T-helper 2 cell treated with Interferon-gamma antibody and Interleukin-4, amounts not matched to agents 5 μg/mL and 100 μg/mL, for 36 hours (primary cell): ENCODE results near the gene MGST2.

Experiments used
- DNase-seq: peaks from one replicate; pipeline ENCODE4 v3.0.0; 2021; ENCODE audit warnings: low spot score
- H3K27ac Mint-ChIP-seq: one replicate; pipeline ENCODE4 v1.8.0; 2021; ENCODE audit warnings: mild to moderate bottlenecking, mixed read lengths
- H3K27me3 Mint-ChIP-seq: one replicate; pipeline ENCODE4 v1.8.0; 2021; ENCODE audit warnings: low read depth, mixed read lengths
- H3K36me3 Mint-ChIP-seq: one replicate; pipeline ENCODE4 v1.8.0; 2021; ENCODE audit warnings: low read depth, mixed read lengths
- H3K4me1 Mint-ChIP-seq: one replicate; pipeline ENCODE4 v1.8.0; 2021; ENCODE audit warnings: low read depth, mixed read lengths
- H3K4me3 Mint-ChIP-seq: one replicate; pipeline ENCODE4 v1.8.0; 2022; ENCODE audit warnings: mild to moderate bottlenecking, moderate library complexity, mixed read lengths
- H3K9me3 Mint-ChIP-seq: one replicate; pipeline ENCODE4 v1.8.0; 2021; ENCODE audit warnings: mixed read lengths

Gene MGST2

GRCh38 chr4:139719381-139720101, 53.9 kb downstream of the MGST2 start:
- Mint-ChIP-seq H3K36me3 (no peaks in the 10 kb centered on the region), H3K4me3 (no peak overlapping the region), H3K4me1 (no peaks in the 10 kb centered on the region), H3K27me3 (no peaks in the 10 kb centered on the region), H3K27ac (no peak overlapping the region), H3K9me3 (no peaks in the 10 kb centered on the region)
- no peak for DNase-seq

- DNase-seq: no peak
- H3K4me1 Mint-ChIP-seq: no peaks in the 10 kb centered on the region
- H3K27me3 Mint-ChIP-seq: no peaks in the 10 kb centered on the region
- H3K27ac Mint-ChIP-seq: no peak overlapping the region
- no peaks in the 10 kb centered on the region for H3K9me3 Mint-ChIP-seq
- no peaks in the 10 kb centered on the region for H3K36me3 Mint-ChIP-seq
- H3K4me3 Mint-ChIP-seq: no peak overlapping the region
Observed at GRCh38 chr4:139720806-139721205, 55.2 kb downstream of the MGST2 start.

- DNase-seq: no peak
- Mint-ChIP-seq H3K36me3 (no peaks in the 10 kb centered on the region), H3K27me3 (no peaks in the 10 kb centered on the region), H3K4me3 (no peak overlapping the region), H3K9me3 (no peaks in the 10 kb centered on the region), H3K27ac (no peak overlapping the region), H3K4me1 (no peaks in the 10 kb centered on the region)
Observed at GRCh38 chr4:139721789-139722188, 56.2 kb downstream of the MGST2 start.

- H3K9me3 Mint-ChIP-seq: no peaks in the 10 kb centered on the region
- no peaks in the 10 kb centered on the region for H3K36me3 Mint-ChIP-seq
- no peaks in the 10 kb centered on the region for H3K4me1 Mint-ChIP-seq
- DNase-seq: no peak
- H3K4me3 Mint-ChIP-seq: no peak overlapping the region
- H3K27ac Mint-ChIP-seq: no peak overlapping the region
- no peaks in the 10 kb centered on the region for H3K27me3 Mint-ChIP-seq
Observed at GRCh38 chr4:139725236-139725635, 59.6 kb downstream of the MGST2 start.

- Mint-ChIP-seq H3K4me3 (no peak overlapping the region), H3K36me3 (no peaks in the 10 kb centered on the region), H3K9me3 (no peaks in the 10 kb centered on the region), H3K27me3 (peaks cover 3% of the 10 kb centered on the region), H3K27ac (no peak overlapping the region), H3K4me1 (no peaks in the 10 kb centered on the region)
- no peak for DNase-seq
Observed at GRCh38 chr4:139726615-139727014, 61.0 kb downstream of the MGST2 start.

- Mint-ChIP-seq H3K4me3 (no peak overlapping the region), H3K4me1 (no peaks in the 10 kb centered on the region), H3K9me3 (no peaks in the 10 kb centered on the region), H3K27me3 (peaks cover 9% of the 10 kb centered on the region), H3K27ac (no peak overlapping the region), H3K36me3 (no peaks in the 10 kb centered on the region)
- no peak for DNase-seq
Observed at GRCh38 chr4:139728146-139728545, 62.5 kb downstream of the MGST2 start.

- Mint-ChIP-seq H3K27ac (no peak overlapping the region), H3K9me3 (no peaks in the 10 kb centered on the region), H3K36me3 (no peaks in the 10 kb centered on the region), H3K4me1 (no peaks in the 10 kb centered on the region), H3K4me3 (no peak overlapping the region), H3K27me3 (peaks cover 13% of the 10 kb centered on the region)
- DNase-seq: no peak
Observed at GRCh38 chr4:139728840-139729239, 63.2 kb downstream of the MGST2 start.

- Mint-ChIP-seq H3K27me3 (peaks cover 49% of the 10 kb centered on the region), H3K9me3 (no peaks in the 10 kb centered on the region), H3K4me1 (no peaks in the 10 kb centered on the region), H3K4me3 (no peak overlapping the region), H3K27ac (no peak overlapping the region), H3K36me3 (no peaks in the 10 kb centered on the region)
- no peak for DNase-seq
Observed at GRCh38 chr4:139732991-139733570, 67.5 kb downstream of the MGST2 start.

- Mint-ChIP-seq H3K4me3 (peak overlapping the region; percentile 57), H3K9me3 (no peaks in the 10 kb centered on the region), H3K27me3 (peaks cover 54% of the 10 kb centered on the region), H3K36me3 (no peaks in the 10 kb centered on the region), H3K4me1 (no peaks in the 10 kb centered on the region), H3K27ac (no peak overlapping the region)
- DNase-seq: no peak
Observed at GRCh38 chr4:139734201-139734874, 68.7 kb downstream of the MGST2 start.

GRCh38 chr4:139734875-139735380, 69.3 kb downstream of the MGST2 start:
- H3K36me3 Mint-ChIP-seq: no peaks in the 10 kb centered on the region
- H3K9me3 Mint-ChIP-seq: no peaks in the 10 kb centered on the region
- no peak overlapping the region for H3K27ac Mint-ChIP-seq
- H3K27me3 Mint-ChIP-seq: peaks cover 54% of the 10 kb centered on the region
- DNase-seq: peak; percentile 50
- peak overlapping the region; percentile 57 for H3K4me3 Mint-ChIP-seq
- H3K4me1 Mint-ChIP-seq: no peaks in the 10 kb centered on the region

GRCh38 chr4:139735381-139736273, 70.0 kb downstream of the MGST2 start:
- Mint-ChIP-seq H3K9me3 (no peaks in the 10 kb centered on the region), H3K27me3 (peaks cover 54% of the 10 kb centered on the region)

GRCh38 chr4:139736274-139736660, 70.6 kb downstream of the MGST2 start:
- no peaks in the 10 kb centered on the region for H3K36me3 Mint-ChIP-seq
- no peak for DNase-seq
- H3K4me1 Mint-ChIP-seq: no peaks in the 10 kb centered on the region
- H3K4me3 Mint-ChIP-seq: no peak overlapping the region
- H3K27me3 Mint-ChIP-seq: peaks cover 52% of the 10 kb centered on the region
- no peak overlapping the region for H3K27ac Mint-ChIP-seq
- no peaks in the 10 kb centered on the region for H3K9me3 Mint-ChIP-seq

More at GRCh38 chr4:139735381-139736273, 70.0 kb downstream of the MGST2 start:
- DNase-seq: no peak
- Mint-ChIP-seq H3K4me1 (no peaks in the 10 kb centered on the region), H3K27ac (no peak overlapping the region), H3K4me3 (peak overlapping the region; percentile 57), H3K36me3 (no peaks in the 10 kb centered on the region)

- no peaks in the 10 kb centered on the region for H3K9me3 Mint-ChIP-seq
- no peaks in the 10 kb centered on the region for H3K4me1 Mint-ChIP-seq
- DNase-seq: no peak
- no peaks in the 10 kb centered on the region for H3K36me3 Mint-ChIP-seq
- peaks cover 52% of the 10 kb centered on the region for H3K27me3 Mint-ChIP-seq
- no peak overlapping the region for H3K27ac Mint-ChIP-seq
- H3K4me3 Mint-ChIP-seq: no peak overlapping the region
Observed at GRCh38 chr4:139736661-139737060, 71.0 kb downstream of the MGST2 start.
